Measurements from ENCODE around the gene HOXD10.
A peak's percentile ranks its signal among the peaks of the same experiment; 100 is the strongest.

- TF ChIP-seq, protein P1, sequence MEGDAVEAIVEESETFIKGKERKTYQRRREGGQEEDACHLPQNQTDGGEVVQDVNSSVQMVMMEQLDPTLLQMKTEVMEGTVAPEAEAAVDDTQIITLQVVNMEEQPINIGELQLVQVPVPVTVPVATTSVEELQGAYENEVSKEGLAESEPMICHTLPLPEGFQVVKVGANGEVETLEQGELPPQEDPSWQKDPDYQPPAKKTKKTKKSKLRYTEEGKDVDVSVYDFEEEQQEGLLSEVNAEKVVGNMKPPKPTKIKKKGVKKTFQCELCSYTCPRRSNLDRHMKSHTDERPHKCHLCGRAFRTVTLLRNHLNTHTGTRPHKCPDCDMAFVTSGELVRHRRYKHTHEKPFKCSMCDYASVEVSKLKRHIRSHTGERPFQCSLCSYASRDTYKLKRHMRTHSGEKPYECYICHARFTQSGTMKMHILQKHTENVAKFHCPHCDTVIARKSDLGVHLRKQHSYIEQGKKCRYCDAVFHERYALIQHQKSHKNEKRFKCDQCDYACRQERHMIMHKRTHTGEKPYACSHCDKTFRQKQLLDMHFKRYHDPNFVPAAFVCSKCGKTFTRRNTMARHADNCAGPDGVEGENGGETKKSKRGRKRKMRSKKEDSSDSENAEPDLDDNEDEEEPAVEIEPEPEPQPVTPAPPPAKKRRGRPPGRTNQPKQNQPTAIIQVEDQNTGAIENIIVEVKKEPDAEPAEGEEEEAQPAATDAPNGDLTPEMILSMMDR (conservative IDR thresholded peaks at IDR 0.05 in 1 of 2, IDR thresholded peaks at IDR 0.05 in 1 of 2; ENCODE audit: low read depth in 1 of 2, low read length in 2 of 2), result no peak
- peak; percentile 80 for TF ChIP-seq EZH2 (IDR thresholded peaks at IDR 0.05; ENCODE audit: low read length, missing control alignments)
These were observed 12.1 kb upstream of the HOXD10 start for GRCh38 chr2:176104316-176105077.

Measured in fibroblast of lung (primary cell).